HCT116 (cell line): ENCODE data around the gene AKAP9. TPM values are rescaled to one million over a fixed set of nuclear protein-coding genes. Genes with fewer than 3 reads are reported as not detected.

ENCODE experiments used
- ATAC-seq: fragments of 200-7000 bp; cut with Tn5 transposase; 2 replicates; pipeline ENCODE4 v1.9.1; 2020; ENCODE audit warnings: mild to moderate bottlenecking, moderate library complexity
- BruUV-seq: library from RNA; stranded (reverse); fragments of 400-500 nt; replicated peaks from 2 replicates; lab custom pipeline; 2021; lab: Mats Ljungman, UMichigan
- CTCF ChIA-PET: fragments of 300-600 bp; sonication (Branson Sonifier 250); formaldehyde crosslinking; loops from one replicate; lab custom pipeline; 2021; ENCODE audit warnings: antibody characterized with exemption; lab: Charles Lee
- POLR2A ChIA-PET: fragments of 300-600, 350-600 bp; sonication (Branson Sonifier 250); formaldehyde crosslinking; loops from one replicate; lab custom pipeline; 2021; ENCODE audit warnings: antibody characterized with exemption; lab: Charles Lee
- RAD21 ChIA-PET, 2 experiments: fragments of 300-600 bp; sonication (Branson Sonifier 250); formaldehyde crosslinking; loops; one replicate each; lab custom pipeline; 2023; ENCODE audit warnings: low total read pairs in 2 of 2; ENCODE audit not compliant: uncharacterized antibody in 2 of 2, unreplicated experiment in 2 of 2, low non-redundant PET in 1 of 2; lab: Charles Lee
- DNase-seq: peaks from one replicate; pipeline ENCODE4 v3.0.0-alpha.2; 2010; ENCODE audit warnings: low read depth, low spot score
- H2AFZ ChIP-seq: fragments of 200-600 bp; shearing (Covaris generic), sonication (generic); 2 replicates; pipeline ENCODE4 v1.6.1; 2017; ENCODE audit warnings: low read depth, mixed run types, mixed read lengths, antibody characterized with exemption, low read length; ENCODE audit not compliant: poor library complexity, severe bottlenecking
- H3K27ac ChIP-seq: 2 replicates; pipeline ENCODE4 v1.5.1; 2012; ENCODE audit warnings: low read depth, low read length
- H3K27me3 ChIP-seq: fragments of 200-600 bp; sonication (generic); 2 replicates; pipeline ENCODE4 v1.6.1; 2016; ENCODE audit warnings: mixed run types, low read length, mixed read lengths; ENCODE audit not compliant: insufficient read depth
- H3K36me3 ChIP-seq, 2 experiments: fragments of 200-500 bp in 1 of 2; fragments of 200-600 bp in 1 of 2; sonication (Bioruptor generic) in 1 of 2; sonication (generic) in 1 of 2; 2 replicates each; pipeline versions ENCODE4 v1.5.1 to v1.6.1; 2014 to 2016; ENCODE audit warnings: low read length in 2 of 2, inconsistent platforms in 1 of 2, mixed read lengths in 1 of 2, mixed run types in 1 of 2; ENCODE audit not compliant: insufficient read depth in 2 of 2, control insufficient read depth in 1 of 2
- H3K4me1 ChIP-seq, 2 experiments: fragments of 200-600 bp in 1 of 2; sonication (generic) in 1 of 2; 2 replicates each; pipeline versions ENCODE4 v1.5.1 to v1.6.1; 2012 to 2017; ENCODE audit warnings: low read length in 2 of 2, inconsistent platforms in 1 of 2, mild to moderate bottlenecking in 1 of 2, mixed read lengths in 1 of 2, mixed run types in 1 of 2, moderate library complexity in 1 of 2; ENCODE audit not compliant: insufficient read depth in 2 of 2, control insufficient read depth in 1 of 2
- H3K4me2 ChIP-seq: fragments of 200-600 bp; sonication (generic); 2 replicates; pipeline ENCODE4 v1.6.1; 2017; ENCODE audit warnings: mixed run types, low read length, mixed read lengths
- H3K4me3 ChIP-seq, 2 experiments: fragments of 200-600 bp in 1 of 2; sonication (generic) in 1 of 2; replicated peaks in 1 of 2; 2 replicates each; pipeline ENCODE4 v1.5.1; 2011 to 2016; ENCODE audit warnings: low read length in 2 of 2, control low read depth in 1 of 2, low read depth in 1 of 2, mild to moderate bottlenecking in 1 of 2, mixed read lengths in 1 of 2, mixed run types in 1 of 2
- H3K79me2 ChIP-seq: fragments of 200-600 bp; sonication (generic); 2 replicates; pipeline ENCODE4 v1.6.1; 2017; ENCODE audit warnings: mild to moderate bottlenecking, mixed run types, low read length, moderate library complexity, mixed read lengths; ENCODE audit not compliant: insufficient read depth
- H3K9ac ChIP-seq: fragments of 200-600 bp; sonication (generic); 2 replicates; pipeline ENCODE4 v1.6.1; 2016; ENCODE audit warnings: low read length, mixed read lengths
- H3K9me2 ChIP-seq: fragments of 200-600 bp; sonication (generic), shearing (Covaris generic); 2 replicates; pipeline ENCODE4 v1.6.1; 2017; ENCODE audit warnings: mixed run types, mild to moderate bottlenecking, moderate library complexity; ENCODE audit not compliant: insufficient read depth
- H3K9me3 ChIP-seq, 2 experiments: fragments of 200-500 bp in 1 of 2; fragments of 200-600 bp in 1 of 2; sonication (Bioruptor generic) in 1 of 2; sonication (generic) in 1 of 2; 2 replicates each; pipeline ENCODE4 v1.6.1; 2014 to 2017; ENCODE audit warnings: low read length in 2 of 2, mixed read lengths in 2 of 2, inconsistent platforms in 1 of 2, low read depth in 1 of 2, mild to moderate bottlenecking in 1 of 2, mixed run types in 1 of 2, moderate library complexity in 1 of 2; ENCODE audit not compliant: control insufficient read depth in 1 of 2, insufficient read depth in 1 of 2
- H4K20me1 ChIP-seq: fragments of 200-600 bp; sonication (generic), shearing (Covaris generic); 2 replicates; pipeline ENCODE4 v1.6.1; 2017; ENCODE audit warnings: mixed run types, mild to moderate bottlenecking, moderate library complexity; ENCODE audit not compliant: insufficient read depth
- CBX3 ChIP-seq: IDR thresholded peaks from 2 replicates; pipeline ENCODE4 v1.6.1; 2012; ENCODE audit warnings: low read depth
- EGR1 ChIP-seq: IDR thresholded peaks from 2 replicates; pipeline ENCODE4 v1.6.1; 2012; ENCODE audit warnings: low read depth
- ELF1 ChIP-seq: IDR thresholded peaks from 2 replicates; pipeline ENCODE4 v1.6.1; 2012; ENCODE audit warnings: low read depth, borderline replicate concordance
- EZH2 ChIP-seq: fragments of 200-600 bp; sonication (generic); IDR thresholded peaks from 2 replicates; pipeline ENCODE4 v1.6.1; 2017; ENCODE audit warnings: antibody characterized with exemption, mixed run types
- JUND ChIP-seq: IDR thresholded peaks from 2 replicates; pipeline ENCODE4 v1.6.1; 2012
- MAX ChIP-seq: IDR thresholded peaks from 2 replicates; pipeline ENCODE4 v1.6.1; 2012
- POLR2A ChIP-seq: IDR thresholded peaks from 2 replicates; pipeline ENCODE4 v1.7.0; 2011; ENCODE audit warnings: borderline replicate concordance; ENCODE audit not compliant: insufficient read depth, insufficient read length; ENCODE audit errors: extremely low read depth
- POLR2AphosphoS5 ChIP-seq: IDR thresholded peaks from 2 replicates; pipeline ENCODE4 v1.6.1; 2011; ENCODE audit warnings: mild to moderate bottlenecking, low read depth, low read length, moderate library complexity
- RAD21 ChIP-seq: IDR thresholded peaks from 2 replicates; pipeline ENCODE4 v1.6.1; 2012; ENCODE audit warnings: low read depth, mild to moderate bottlenecking
- SP1 ChIP-seq: IDR thresholded peaks from 2 replicates; pipeline ENCODE4 v1.6.1; 2012; ENCODE audit warnings: low read depth
- SRF ChIP-seq: IDR thresholded peaks from 2 replicates; pipeline ENCODE4 v1.6.1; 2012; ENCODE audit warnings: low read depth
- TCF7L2 ChIP-seq: IDR thresholded peaks from 2 replicates; pipeline ENCODE4 v1.7.0; 2011; ENCODE audit warnings: borderline replicate concordance, inconsistent platforms; ENCODE audit not compliant: insufficient read depth, insufficient read length; ENCODE audit errors: extremely low read depth
- YY1 ChIP-seq: IDR thresholded peaks from 2 replicates; pipeline ENCODE4 v1.6.1; 2011; ENCODE audit warnings: low read length, low read depth, moderate library complexity, mild to moderate bottlenecking; ENCODE audit not compliant: insufficient replicate concordance; ENCODE audit errors: extremely low read depth
- ZBTB33 ChIP-seq: IDR thresholded peaks from 2 replicates; pipeline ENCODE4 v1.6.1; 2011; ENCODE audit warnings: mild to moderate bottlenecking, low read length, moderate library complexity; ENCODE audit not compliant: insufficient replicate concordance; ENCODE audit errors: extremely low read depth
- ZFX ChIP-seq: fragments of 450-650 bp; IDR thresholded peaks from 2 replicates; pipeline ENCODE4 v1.6.1; 2017
- ZNF274 ChIP-seq: fragments of 200-500 bp; sonication (Bioruptor generic); IDR thresholded peaks from 2 replicates; pipeline ENCODE4 v1.6.1; 2014; ENCODE audit warnings: mild to moderate bottlenecking, low read depth, low read length, inconsistent platforms
- intact Hi-C: fragments of 100-400 bp; cut with micrococcal nuclease; formaldehyde crosslinking; loops from 2 replicates; pipeline ENCODE4 v1.10.0; 2022
- total RNA-seq: library from RNA; stranded (reverse); gene quantifications from one replicate; pipeline ENCODE4 v1.2.1, GENCODE V29; 2021; ENCODE audit not compliant: unreplicated experiment

Gene AKAP9
- total RNA-seq, 1 experiment from 2014 or later, result 32.6 TPM

- BruUV-seq, result no TSS peak
- Histone ChIP-seq H3K79me2 (no peaks in the 10 kb centered on the region), H3K4me3 (no peak overlapping the region), H3K27ac (no peak overlapping the region), H3K9ac (no peak overlapping the region), H2AFZ (no peak overlapping the region), H3K36me3 (peaks cover 0 to 2% of the 10 kb centered on the region in 2 experiments; a peak in 1 of 4 replicates), H3K9me2 (no peaks in the 10 kb centered on the region), H3K4me1 (peaks cover 8 to 15% of the 10 kb centered on the region in 2 experiments), H3K27me3 (no peaks in the 10 kb centered on the region), H4K20me1 (no peaks in the 10 kb centered on the region), H3K4me2 (no peak overlapping the region), H3K9me3 (no peaks in the 10 kb centered on the region)
- POLR2A ChIA-PET, result no interaction called here
- TF ChIP-seq EGR1 (no peak), POLR2A (no peak), SP1 (no peak), YY1 (no peak), SRF (no peak)
- RAD21 ChIA-PET, result no interaction called here
- no peak for ATAC-seq
- CTCF ChIA-PET, result no interaction called here
- DNase-seq, result no peak
- intact Hi-C loops, result no loop called here
Observed at GRCh38 chr7:92072708-92073107, 132.0 kb downstream of the AKAP9 start.

GRCh38 chr7:92075455-92076158, 134.9 kb downstream of the AKAP9 start:
- no peaks in the 10 kb centered on the region for H4K20me1 ChIP-seq
- RAD21 ChIA-PET, result no interaction called here
- peaks cover 0 to 2% of the 10 kb centered on the region in 2 experiments; a peak in 1 of 4 replicates for H3K36me3 ChIP-seq
- no peaks in the 10 kb centered on the region for H3K79me2 ChIP-seq
- CTCF ChIA-PET, result no interaction called here
- ATAC-seq (no peak; the same call in 1 of the 2 replicates), DNase-seq (no peak)
- H3K4me2 ChIP-seq, result peak overlapping the region; percentile 67; the same call in 1 of the 2 replicates
- H3K27me3 ChIP-seq, result no peaks in the 10 kb centered on the region
- POLR2A ChIA-PET, result no interaction called here
- no TSS peak for BruUV-seq
- TF ChIP-seq JUND, result no peak
- TF ChIP-seq YY1, result no peak
- TF ChIP-seq EZH2, result no peak
- no peak for TF ChIP-seq POLR2AphosphoS5
- no peak for TF ChIP-seq POLR2A
- no peak for TF ChIP-seq ZBTB33
- TF ChIP-seq ZFX, result no peak
- TF ChIP-seq TCF7L2, result no peak
- TF ChIP-seq ZNF274, result no peak
- no peak for TF ChIP-seq ELF1
- TF ChIP-seq RAD21, result no peak
- no peak for TF ChIP-seq CBX3
- no peak for TF ChIP-seq SP1
- no peak for TF ChIP-seq MAX
- H3K9ac ChIP-seq, result no peak overlapping the region
- H3K4me1 ChIP-seq, result peaks cover 8 to 15% of the 10 kb centered on the region in 2 experiments
- H2AFZ ChIP-seq, result no peak overlapping the region
- H3K27ac ChIP-seq, result no peak overlapping the region; the same call in 1 of the 2 replicates
- H3K4me3 ChIP-seq, result no peak overlapping the region
- H3K9me2 ChIP-seq, result no peaks in the 10 kb centered on the region
- intact Hi-C loops, result no loop called here
- no peaks in the 10 kb centered on the region for H3K9me3 ChIP-seq
